Measurements from ENCODE around the gene DTHD1. TPM values are rescaled to one million over a fixed set of nuclear protein-coding genes. Genes with fewer than 3 reads are reported as not detected.

The DTHD1 gene
- total RNA-seq, 3 donors from 2014 or later, result 0.29 to 0.48 (median 0.33) TPM

DNA sequence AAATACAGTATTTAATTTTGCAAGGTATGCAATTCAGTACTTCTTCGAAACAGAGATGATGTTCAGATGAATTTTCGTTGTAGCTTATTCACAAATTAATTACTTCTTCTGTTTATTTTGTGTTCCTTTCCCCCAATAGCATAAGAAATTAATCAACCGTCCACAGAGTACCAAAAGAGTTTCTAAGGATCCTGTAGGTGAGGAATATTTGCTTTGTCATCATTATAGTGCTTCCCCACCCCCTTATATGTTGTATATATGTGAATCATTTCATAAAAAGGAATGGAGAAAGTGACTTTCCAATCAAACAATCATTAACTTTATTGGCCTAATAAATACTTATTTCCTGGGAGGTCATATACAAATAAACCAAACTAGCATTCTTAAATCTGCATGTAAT lies 57.6 kb downstream of the DTHD1 start:
- intact Hi-C loops (cut with DNase I; ENCODE audit: low total_unique reads), result no loop called here
- no peaks in the 10 kb centered on the region for H3K4me1 ChIP-seq
- H3K36me3 ChIP-seq, result no peaks in the 10 kb centered on the region
- H3K4me3 ChIP-seq, result no peak overlapping the region
- H3K27ac ChIP-seq, result no peak overlapping the region
- TF ChIP-seq POLR2AphosphoS5 (IDR thresholded peaks at IDR 0.05) (no peak), POLR2A (IDR thresholded peaks at IDR 0.05) (no peak)
- TF ChIP-seq, protein P1, sequence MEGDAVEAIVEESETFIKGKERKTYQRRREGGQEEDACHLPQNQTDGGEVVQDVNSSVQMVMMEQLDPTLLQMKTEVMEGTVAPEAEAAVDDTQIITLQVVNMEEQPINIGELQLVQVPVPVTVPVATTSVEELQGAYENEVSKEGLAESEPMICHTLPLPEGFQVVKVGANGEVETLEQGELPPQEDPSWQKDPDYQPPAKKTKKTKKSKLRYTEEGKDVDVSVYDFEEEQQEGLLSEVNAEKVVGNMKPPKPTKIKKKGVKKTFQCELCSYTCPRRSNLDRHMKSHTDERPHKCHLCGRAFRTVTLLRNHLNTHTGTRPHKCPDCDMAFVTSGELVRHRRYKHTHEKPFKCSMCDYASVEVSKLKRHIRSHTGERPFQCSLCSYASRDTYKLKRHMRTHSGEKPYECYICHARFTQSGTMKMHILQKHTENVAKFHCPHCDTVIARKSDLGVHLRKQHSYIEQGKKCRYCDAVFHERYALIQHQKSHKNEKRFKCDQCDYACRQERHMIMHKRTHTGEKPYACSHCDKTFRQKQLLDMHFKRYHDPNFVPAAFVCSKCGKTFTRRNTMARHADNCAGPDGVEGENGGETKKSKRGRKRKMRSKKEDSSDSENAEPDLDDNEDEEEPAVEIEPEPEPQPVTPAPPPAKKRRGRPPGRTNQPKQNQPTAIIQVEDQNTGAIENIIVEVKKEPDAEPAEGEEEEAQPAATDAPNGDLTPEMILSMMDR (IDR thresholded peaks at IDR 0.05), result no peak
- H3K27me3 ChIP-seq, result no peaks in the 10 kb centered on the region
- DNase-seq (ENCODE audit: low spot score in 2 of 2), result no peak
- no peaks in the 10 kb centered on the region for H3K9me3 ChIP-seq

DNA sequence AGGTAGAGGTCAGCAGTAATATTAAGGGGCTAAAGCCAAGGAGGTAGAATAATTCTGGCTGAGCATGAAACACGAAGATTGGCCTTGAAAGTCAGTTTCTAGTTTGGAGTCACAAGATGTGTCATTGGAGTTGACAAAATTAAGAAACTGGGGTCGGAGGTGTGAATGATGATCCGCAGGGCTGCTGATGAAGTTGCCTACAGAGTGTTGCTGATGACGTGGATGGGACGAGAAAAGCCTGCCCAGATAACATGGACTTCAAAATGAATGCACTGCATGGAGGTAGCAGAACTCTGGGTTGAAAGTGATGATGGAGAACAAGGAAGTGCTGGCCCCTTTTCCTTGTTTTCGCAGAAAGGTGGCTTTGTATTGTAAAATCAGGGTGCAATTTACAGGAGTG lies 60.5 kb downstream of the DTHD1 start:
- no peak for TF ChIP-seq POLR2AphosphoS5 (IDR thresholded peaks at IDR 0.05)
- TF ChIP-seq, protein P1 (IDR thresholded peaks at IDR 0.05), result no peak
- no peak for TF ChIP-seq POLR2A (IDR thresholded peaks at IDR 0.05)
- H3K27ac ChIP-seq, result no peak overlapping the region
- no peaks in the 10 kb centered on the region for H3K9me3 ChIP-seq
- no peaks in the 10 kb centered on the region for H3K36me3 ChIP-seq
- no peak for DNase-seq (ENCODE audit: low spot score in 2 of 2)
- no peaks in the 10 kb centered on the region for H3K27me3 ChIP-seq
- H3K4me1 ChIP-seq, result no peaks in the 10 kb centered on the region
- intact Hi-C loops (cut with DNase I; ENCODE audit: low total_unique reads), result no loop called here
- no peak overlapping the region for H3K4me3 ChIP-seq

DNA sequence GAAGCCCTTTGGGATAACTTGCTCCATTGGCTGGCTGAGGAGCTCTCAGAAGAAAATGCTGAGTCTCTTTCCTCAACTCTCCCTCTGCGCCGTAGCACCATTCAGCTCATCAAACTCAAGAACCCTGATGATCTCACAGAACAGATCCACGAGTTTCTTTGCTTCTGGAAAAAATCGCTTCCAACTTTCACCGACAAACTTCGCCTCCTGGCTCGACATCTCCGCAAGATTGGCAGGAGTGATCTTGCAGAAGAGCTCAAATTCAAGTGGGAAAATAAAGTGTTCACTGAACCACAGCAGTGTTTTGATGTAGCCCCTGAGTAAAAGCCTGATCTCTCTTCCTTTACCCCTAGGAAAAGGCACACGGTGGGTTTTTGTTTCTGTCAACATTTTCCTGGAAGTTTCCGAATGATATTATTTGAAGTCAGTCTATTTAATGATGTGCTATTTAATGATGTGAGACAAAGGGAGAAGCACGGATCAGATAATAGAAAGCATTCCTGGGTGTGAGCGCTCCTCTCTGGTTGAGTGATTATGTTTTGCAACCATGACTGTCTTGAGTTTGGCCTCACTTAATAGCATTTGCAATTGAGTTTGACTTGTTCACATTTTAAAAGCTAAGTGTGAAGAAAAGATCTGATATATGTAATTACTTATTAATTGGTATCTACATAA lies 62.2 kb downstream of the DTHD1 start:
- no peak overlapping the region for H3K4me3 ChIP-seq
- DNase-seq (ENCODE audit: low spot score in 2 of 2), result no peak
- intact Hi-C loops (cut with DNase I; ENCODE audit: low total_unique reads), result no loop called here
- TF ChIP-seq, protein P1 (IDR thresholded peaks at IDR 0.05), result no peak
- TF ChIP-seq POLR2A (IDR thresholded peaks at IDR 0.05) (no peak), POLR2AphosphoS5 (IDR thresholded peaks at IDR 0.05) (no peak)
- H3K27me3 ChIP-seq, result no peaks in the 10 kb centered on the region
- H3K9me3 ChIP-seq, result no peaks in the 10 kb centered on the region
- H3K36me3 ChIP-seq, result no peaks in the 10 kb centered on the region
- no peak overlapping the region for H3K27ac ChIP-seq
- no peaks in the 10 kb centered on the region for H3K4me1 ChIP-seq

DNA sequence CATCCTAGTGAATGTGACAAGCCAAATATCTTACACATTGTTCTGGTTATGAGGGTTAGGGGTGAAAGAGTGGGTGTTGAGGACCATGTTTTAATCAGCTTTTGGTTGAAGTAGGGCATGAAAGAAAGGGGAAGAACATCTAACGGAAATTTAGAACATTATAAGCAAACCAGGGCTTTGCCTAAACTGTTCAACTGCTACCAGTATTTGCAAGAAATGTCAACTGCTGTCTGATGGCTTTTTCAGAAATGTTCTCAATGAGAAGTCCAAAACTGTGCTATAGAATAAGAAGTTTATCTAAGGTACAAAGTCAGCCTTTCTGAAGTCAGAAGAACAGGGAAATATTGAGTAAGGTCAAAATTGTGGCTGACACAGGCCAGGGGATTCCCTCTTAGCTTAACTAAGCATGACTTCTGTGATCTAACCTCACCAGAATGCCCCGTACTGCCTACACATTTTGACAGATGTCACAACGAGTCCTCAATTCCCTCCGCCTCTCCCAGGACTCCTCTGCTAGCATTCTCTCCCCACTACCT lies 67.1 kb downstream of the DTHD1 start:
- intact Hi-C loops (cut with DNase I; ENCODE audit: low total_unique reads), result loop anchor here (2.0 kb wide), 1 partner anchor 74 kb away; no protein-coding TSS in a partner anchor
- H3K27me3 ChIP-seq, result no peaks in the 10 kb centered on the region
- H3K36me3 ChIP-seq, result no peaks in the 10 kb centered on the region
- no peak for DNase-seq (ENCODE audit: low spot score in 2 of 2)
- no peak overlapping the region for H3K27ac ChIP-seq
- no peak overlapping the region for H3K4me3 ChIP-seq
- TF ChIP-seq, protein P1 (IDR thresholded peaks at IDR 0.05), result no peak
- TF ChIP-seq POLR2A (IDR thresholded peaks at IDR 0.05) (no peak), POLR2AphosphoS5 (IDR thresholded peaks at IDR 0.05) (no peak)
- H3K9me3 ChIP-seq, result no peaks in the 10 kb centered on the region
- H3K4me1 ChIP-seq, result no peaks in the 10 kb centered on the region

DNA sequence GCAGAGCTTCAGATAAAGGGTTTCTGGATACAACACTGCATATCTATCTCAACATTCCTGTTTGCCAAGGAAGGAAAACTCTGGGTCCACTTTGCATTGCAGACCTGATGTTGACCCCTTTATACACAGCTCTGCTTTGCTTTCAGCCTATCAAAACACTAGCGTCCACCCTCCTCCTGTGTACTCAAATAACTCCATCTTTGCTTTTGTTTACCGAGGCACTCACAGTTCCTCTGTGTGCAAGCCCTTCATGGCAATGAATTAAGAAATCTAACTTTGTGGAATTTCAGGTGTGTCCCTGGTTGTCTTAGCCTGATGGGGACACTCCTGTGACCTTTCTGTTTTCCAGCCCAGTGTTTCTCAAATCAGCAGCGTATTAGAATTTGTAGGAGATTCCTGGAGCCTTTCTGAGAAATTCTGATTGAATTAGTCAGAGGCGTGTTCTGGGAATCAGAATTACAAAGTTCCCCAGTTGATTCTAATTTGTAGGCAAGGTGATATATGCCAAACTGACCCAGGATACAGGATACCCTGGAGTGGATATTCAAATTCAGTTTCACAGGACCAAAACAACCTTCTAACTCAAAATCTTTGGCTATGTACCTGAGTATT lies 68.6 kb downstream of the DTHD1 start:
- intact Hi-C loops (cut with DNase I; ENCODE audit: low total_unique reads), result loop anchor here (2.0 kb wide), 1 partner anchor 75 kb away; no protein-coding TSS in a partner anchor
- DNase-seq (ENCODE audit: low spot score in 2 of 2), result no peak
- Histone ChIP-seq H3K4me1 (no peaks in the 10 kb centered on the region), H3K4me3 (no peak overlapping the region), H3K27ac (no peak overlapping the region), H3K9me3 (no peaks in the 10 kb centered on the region), H3K27me3 (no peaks in the 10 kb centered on the region), H3K36me3 (no peaks in the 10 kb centered on the region)
- TF ChIP-seq POLR2A (IDR thresholded peaks at IDR 0.05) (no peak), POLR2AphosphoS5 (IDR thresholded peaks at IDR 0.05) (no peak)
- TF ChIP-seq, protein P1 (IDR thresholded peaks at IDR 0.05), result no peak
